GM23338 (cell line): ENCODE results near the gene NRIP1. TPM values are rescaled to one million over a fixed set of nuclear protein-coding genes. Genes with fewer than 3 reads are reported as not detected.

Experiments
- ATAC-seq: fragments of 200-7000 bp; cut with Tn5 transposase; 3 replicates; pipeline ENCODE4 v1.9.1; 2020
- DNase-seq: peaks from one replicate; pipeline ENCODE4 v3.0.0-alpha.2; 2015; ENCODE audit warnings: low spot score
- H2AFZ ChIP-seq: fragments of 200-600 bp; sonication (generic); 2 replicates; pipeline ENCODE4 v1.8.0; 2016; ENCODE audit warnings: antibody characterized with exemption, mild to moderate bottlenecking, moderate library complexity
- H3F3A ChIP-seq: fragments of 200-600 bp; sonication (generic); replicated peaks from 2 replicates; pipeline ENCODE4 v1.8.0; 2017; ENCODE audit warnings: antibody characterized with exemption, mixed run types, low read depth
- H3K27ac ChIP-seq: fragments of 200-600 bp; sonication (generic); 2 replicates; pipeline ENCODE4 v1.6.1; 2016; ENCODE audit warnings: low read depth
- H3K27me3 ChIP-seq: fragments of 200-600 bp; sonication (generic); 2 replicates; pipeline ENCODE4 v1.8.0; 2016; ENCODE audit warnings: mild to moderate bottlenecking, mixed run types, moderate library complexity; ENCODE audit not compliant: insufficient read depth
- H3K36me3 ChIP-seq: fragments of 200-600 bp; sonication (generic); 2 replicates; pipeline ENCODE4 v1.8.0; 2016; ENCODE audit warnings: mild to moderate bottlenecking; ENCODE audit not compliant: insufficient read depth
- H3K4me1 ChIP-seq: fragments of 200-600 bp; sonication (generic); 2 replicates; pipeline ENCODE4 v1.8.0; 2016; ENCODE audit warnings: mild to moderate bottlenecking, moderate library complexity; ENCODE audit not compliant: insufficient read depth
- H3K4me2 ChIP-seq: fragments of 200-600 bp; sonication (generic); 2 replicates; pipeline ENCODE4 v1.7.1; 2017; ENCODE audit warnings: mixed run types
- H3K4me3 ChIP-seq: fragments of 200-600 bp; sonication (generic); 2 replicates; pipeline ENCODE4 v1.6.1; 2016; ENCODE audit warnings: mixed run types
- H3K79me2 ChIP-seq: fragments of 200-600 bp; sonication (generic); replicated peaks from 2 replicates; pipeline ENCODE4 v1.8.0; 2017; ENCODE audit warnings: mild to moderate bottlenecking; ENCODE audit not compliant: insufficient read depth
- H3K9me2 ChIP-seq: fragments of 200-600 bp; sonication (generic); 2 replicates; pipeline ENCODE4 v1.8.0; 2017; ENCODE audit not compliant: insufficient read depth
- H4K20me1 ChIP-seq: fragments of 200-600 bp; sonication (generic); replicated peaks from 2 replicates; pipeline ENCODE4 v1.8.0; 2017; ENCODE audit warnings: mild to moderate bottlenecking; ENCODE audit not compliant: insufficient read depth
- H3K27ac Mint-ChIP-seq: 2 replicates; pipeline ENCODE4 v1.8.0; 2020; ENCODE audit warnings: inconsistent platforms, mild to moderate bottlenecking, moderate library complexity, mixed read lengths
- H3K27me3 Mint-ChIP-seq: 3 replicates; pipeline ENCODE4 v1.8.0; 2022; ENCODE audit warnings: low read depth, mild to moderate bottlenecking, moderate library complexity, mixed read lengths, inconsistent platforms; ENCODE audit not compliant: insufficient read depth, poor library complexity
- H3K36me3 Mint-ChIP-seq: 3 replicates; pipeline ENCODE4 v1.8.0; 2021; ENCODE audit warnings: low read depth, mild to moderate bottlenecking, inconsistent platforms, moderate library complexity, mixed read lengths
- H3K4me1 Mint-ChIP-seq: 3 replicates; pipeline ENCODE4 v1.8.0; 2020; ENCODE audit warnings: mild to moderate bottlenecking, inconsistent platforms, mixed read lengths
- H3K4me3 Mint-ChIP-seq: 3 replicates; pipeline ENCODE4 v1.8.0; 2021; ENCODE audit warnings: moderate library complexity, mild to moderate bottlenecking, inconsistent platforms, mixed read lengths
- H3K9me3 Mint-ChIP-seq: 3 replicates; pipeline ENCODE4 v1.8.0; 2020; ENCODE audit warnings: moderate library complexity, mild to moderate bottlenecking, inconsistent platforms, mixed read lengths
- CTCF ChIP-seq, 2 experiments: fragments of 200-600 bp in 1 of 2; sonication (generic) in 1 of 2; conservative IDR thresholded peaks; 2 replicates each; pipeline versions ENCODE4 v1.5.1 to v1.6.1; 2016 to 2017; ENCODE audit warnings: antibody characterized with exemption in 2 of 2, low read depth in 2 of 2, mild to moderate bottlenecking in 2 of 2, moderate library complexity in 1 of 2
- ETS1 ChIP-seq: IDR thresholded peaks from 2 replicates; pipeline ENCODE4 v1.6.1; 2016; ENCODE audit warnings: antibody characterized with exemption
- EZH2 ChIP-seq: fragments of 200-600 bp; sonication (generic); IDR thresholded peaks from one replicate; pipeline ENCODE4 v1.8.0; 2017; ENCODE audit warnings: antibody characterized with exemption, mild to moderate bottlenecking, low read depth; ENCODE audit not compliant: unreplicated experiment
- EZH2phosphoT487 ChIP-seq: fragments of 200-600 bp; sonication (generic); IDR thresholded peaks from one replicate; pipeline ENCODE4 v1.8.1; 2018; ENCODE audit warnings: antibody characterized with exemption; ENCODE audit not compliant: unreplicated experiment
- POLR2AphosphoS5 ChIP-seq: IDR thresholded peaks from 2 replicates; pipeline ENCODE4 v1.6.1; 2016; ENCODE audit warnings: antibody characterized with exemption, low read depth
- ZNF114 ChIP-seq: fragments of 250-450 bp; sonication (Bioruptor Pico); IDR thresholded peaks from 2 replicates; pipeline ENCODE4 v1.5.0; 2020; ENCODE audit warnings: mild to moderate bottlenecking, moderate library complexity
- ZNF462 ChIP-seq: fragments of 250-450 bp; sonication (Bioruptor Pico); IDR thresholded peaks from 2 replicates; pipeline ENCODE4 v1.5.0; 2020; ENCODE audit warnings: mild to moderate bottlenecking, moderate library complexity
- polyA plus RNA-seq: library from polyadenylated mRNA; unstranded; fragments of >200 nt; fragmentation: Nextera tagmentation; extraction: Ambion mirVana; gene quantifications from 2 replicates; pipeline ENCODE4 v1.2.1, GENCODE V29; 2016
- total RNA-seq: library from RNA; depleted of rRNA; stranded (reverse); fragments of >200 nt; shearing (Covaris generic); gene quantifications from 2 replicates; pipeline ENCODE4 v1.2.3, GENCODE V29; 2014
- TF ChIP-seq, protein P1 (sequence below): IDR thresholded peaks from one replicate; pipeline ENCODE4 v1.6.1; 2018; ENCODE audit warnings: antibody characterized with exemption; ENCODE audit not compliant: unreplicated experiment

NRIP1 gene
- total and polyA plus RNA-seq, 2 experiments from 2014 or later: 3.0 to 9.0 TPM

DNA sequence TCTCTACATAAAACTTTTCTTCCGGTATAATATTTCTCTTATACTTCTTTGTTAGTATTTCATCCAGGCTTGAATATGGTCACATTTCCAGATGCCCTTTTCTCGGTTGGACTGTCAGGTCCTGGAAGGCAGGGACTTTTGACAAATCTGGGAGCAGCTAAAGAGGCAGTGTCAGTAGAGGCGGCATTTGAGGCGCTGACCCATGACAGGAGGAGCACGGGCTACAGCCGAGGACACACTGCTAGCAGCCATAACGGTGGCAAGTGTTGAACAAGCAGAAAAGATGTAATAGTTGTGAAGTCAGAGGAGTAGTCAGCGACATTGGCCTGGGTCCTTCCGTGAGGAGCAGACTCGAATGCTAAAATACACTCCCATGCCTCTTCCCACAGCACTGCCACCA, 14.5 kb upstream of the NRIP1 start:
- Histone ChIP-seq H4K20me1 (no peaks in the 10 kb centered on the region), H3K4me1 (no peaks in the 10 kb centered on the region), H3K36me3 (no peaks in the 10 kb centered on the region), H3K4me3 (no peak overlapping the region), H2AFZ (no peak overlapping the region), H3K27ac (no peak overlapping the region), H3K4me2 (no peak overlapping the region), H3K27me3 (no peaks in the 10 kb centered on the region), H3K9me2 (no peaks in the 10 kb centered on the region), H3F3A (no peaks in the 10 kb centered on the region), H3K79me2 (no peaks in the 10 kb centered on the region)
- DNase-seq: no peak
- no peaks in the 10 kb centered on the region for H3K9me3 Mint-ChIP-seq
- TF ChIP-seq EZH2phosphoT487: no peak
- no peaks in the 10 kb centered on the region for H3K36me3 Mint-ChIP-seq
- no peaks in the 10 kb centered on the region for H3K27me3 Mint-ChIP-seq
- no peak overlapping the region for H3K27ac Mint-ChIP-seq
- no peaks in the 10 kb centered on the region for H3K4me1 Mint-ChIP-seq
- no peak overlapping the region for H3K4me3 Mint-ChIP-seq
- no peak for ATAC-seq

- no peaks in the 10 kb centered on the region for H3K79me2 ChIP-seq
- no peaks in the 10 kb centered on the region for H3K27me3 ChIP-seq
- H3K9me2 ChIP-seq: no peaks in the 10 kb centered on the region
- peaks cover 3% of the 10 kb centered on the region for H3K27me3 Mint-ChIP-seq
- H3K36me3 ChIP-seq: no peaks in the 10 kb centered on the region
- DNase-seq (no peak), ATAC-seq (no peak)
- no peak overlapping the region for H3K4me3 Mint-ChIP-seq
- no peak overlapping the region for H3K4me3 ChIP-seq
- no peaks in the 10 kb centered on the region for H3K4me1 Mint-ChIP-seq
- no peaks in the 10 kb centered on the region for H3F3A ChIP-seq
- H3K4me1 ChIP-seq: no peaks in the 10 kb centered on the region
- no peaks in the 10 kb centered on the region for H3K9me3 Mint-ChIP-seq
- no peaks in the 10 kb centered on the region for H3K36me3 Mint-ChIP-seq
- H2AFZ ChIP-seq: no peak overlapping the region
- H3K27ac ChIP-seq: no peak overlapping the region
- no peak overlapping the region for H3K4me2 ChIP-seq
- no peak for TF ChIP-seq ZNF114 (CRISPR knock-in tag)
- no peak for TF ChIP-seq ETS1
- no peak for TF ChIP-seq POLR2AphosphoS5
- TF ChIP-seq EZH2phosphoT487: no peak
- no peak for TF ChIP-seq CTCF (conservative IDR thresholded peaks at IDR 0.05; ENCODE audit: low read depth in 2 of 2)
- TF ChIP-seq ZNF462: no peak
- no peak for TF ChIP-seq EZH2
- TF ChIP-seq, protein P1, sequence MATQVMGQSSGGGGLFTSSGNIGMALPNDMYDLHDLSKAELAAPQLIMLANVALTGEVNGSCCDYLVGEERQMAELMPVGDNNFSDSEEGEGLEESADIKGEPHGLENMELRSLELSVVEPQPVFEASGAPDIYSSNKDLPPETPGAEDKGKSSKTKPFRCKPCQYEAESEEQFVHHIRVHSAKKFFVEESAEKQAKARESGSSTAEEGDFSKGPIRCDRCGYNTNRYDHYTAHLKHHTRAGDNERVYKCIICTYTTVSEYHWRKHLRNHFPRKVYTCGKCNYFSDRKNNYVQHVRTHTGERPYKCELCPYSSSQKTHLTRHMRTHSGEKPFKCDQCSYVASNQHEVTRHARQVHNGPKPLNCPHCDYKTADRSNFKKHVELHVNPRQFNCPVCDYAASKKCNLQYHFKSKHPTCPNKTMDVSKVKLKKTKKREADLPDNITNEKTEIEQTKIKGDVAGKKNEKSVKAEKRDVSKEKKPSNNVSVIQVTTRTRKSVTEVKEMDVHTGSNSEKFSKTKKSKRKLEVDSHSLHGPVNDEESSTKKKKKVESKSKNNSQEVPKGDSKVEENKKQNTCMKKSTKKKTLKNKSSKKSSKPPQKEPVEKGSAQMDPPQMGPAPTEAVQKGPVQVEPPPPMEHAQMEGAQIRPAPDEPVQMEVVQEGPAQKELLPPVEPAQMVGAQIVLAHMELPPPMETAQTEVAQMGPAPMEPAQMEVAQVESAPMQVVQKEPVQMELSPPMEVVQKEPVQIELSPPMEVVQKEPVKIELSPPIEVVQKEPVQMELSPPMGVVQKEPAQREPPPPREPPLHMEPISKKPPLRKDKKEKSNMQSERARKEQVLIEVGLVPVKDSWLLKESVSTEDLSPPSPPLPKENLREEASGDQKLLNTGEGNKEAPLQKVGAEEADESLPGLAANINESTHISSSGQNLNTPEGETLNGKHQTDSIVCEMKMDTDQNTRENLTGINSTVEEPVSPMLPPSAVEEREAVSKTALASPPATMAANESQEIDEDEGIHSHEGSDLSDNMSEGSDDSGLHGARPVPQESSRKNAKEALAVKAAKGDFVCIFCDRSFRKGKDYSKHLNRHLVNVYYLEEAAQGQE: no peak
- no peak overlapping the region for H3K27ac Mint-ChIP-seq
- no peaks in the 10 kb centered on the region for H4K20me1 ChIP-seq
These were observed 13.4 kb upstream of the NRIP1 start for GRCh38 chr21:15078180-15078579.
